ENCODE data around the gene DLGAP1. TPM values are rescaled to one million over a fixed set of nuclear protein-coding genes. Genes with fewer than 3 reads are reported as not detected.
A peak's percentile ranks its signal among the peaks of the same experiment; 100 is the strongest.

Gene DLGAP1
- total RNA-seq, 1 experiment from 2014 or later: 0.39 TPM

DNA sequence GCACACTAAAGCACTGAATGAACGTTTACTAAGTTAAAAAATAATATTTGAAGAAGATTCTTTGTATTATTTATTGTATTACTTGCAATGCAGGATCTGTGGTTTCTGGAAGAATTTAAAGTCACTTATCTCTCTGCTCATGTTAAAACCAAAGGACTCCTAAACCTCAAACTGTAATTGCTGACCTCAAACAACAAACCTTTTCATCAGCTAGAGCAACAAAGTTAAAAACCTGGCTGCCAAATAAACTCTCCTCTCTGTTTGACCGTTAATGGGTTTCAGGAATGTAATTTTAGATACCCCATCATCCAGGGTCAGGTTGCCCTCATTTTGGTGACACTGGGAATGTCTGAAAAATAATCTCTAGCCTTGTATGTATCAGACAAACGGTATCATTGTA lies 766.0 kb downstream of the DLGAP1 start:
- H4K20me1 ChIP-seq (ENCODE audit: insufficient read depth): no peaks in the 10 kb centered on the region
- no peaks in the 10 kb centered on the region for H3K79me2 ChIP-seq (ENCODE audit: insufficient read depth, low read length)
- CTCF ChIA-PET: no interaction called here
- no peak for ATAC-seq
- TF ChIP-seq, protein P1, sequence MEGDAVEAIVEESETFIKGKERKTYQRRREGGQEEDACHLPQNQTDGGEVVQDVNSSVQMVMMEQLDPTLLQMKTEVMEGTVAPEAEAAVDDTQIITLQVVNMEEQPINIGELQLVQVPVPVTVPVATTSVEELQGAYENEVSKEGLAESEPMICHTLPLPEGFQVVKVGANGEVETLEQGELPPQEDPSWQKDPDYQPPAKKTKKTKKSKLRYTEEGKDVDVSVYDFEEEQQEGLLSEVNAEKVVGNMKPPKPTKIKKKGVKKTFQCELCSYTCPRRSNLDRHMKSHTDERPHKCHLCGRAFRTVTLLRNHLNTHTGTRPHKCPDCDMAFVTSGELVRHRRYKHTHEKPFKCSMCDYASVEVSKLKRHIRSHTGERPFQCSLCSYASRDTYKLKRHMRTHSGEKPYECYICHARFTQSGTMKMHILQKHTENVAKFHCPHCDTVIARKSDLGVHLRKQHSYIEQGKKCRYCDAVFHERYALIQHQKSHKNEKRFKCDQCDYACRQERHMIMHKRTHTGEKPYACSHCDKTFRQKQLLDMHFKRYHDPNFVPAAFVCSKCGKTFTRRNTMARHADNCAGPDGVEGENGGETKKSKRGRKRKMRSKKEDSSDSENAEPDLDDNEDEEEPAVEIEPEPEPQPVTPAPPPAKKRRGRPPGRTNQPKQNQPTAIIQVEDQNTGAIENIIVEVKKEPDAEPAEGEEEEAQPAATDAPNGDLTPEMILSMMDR (IDR thresholded peaks at IDR 0.05 in 2 of 3, conservative IDR thresholded peaks at IDR 0.05 in 1 of 3; ENCODE audit: borderline replicate concordance in 1 of 3, insufficient read depth in 1 of 3, low read depth in 2 of 3, low read length in 2 of 3): no peak
- TF ChIP-seq SP1 (IDR thresholded peaks at IDR 0.05; ENCODE audit: low read depth) (no peak), FOSL1 (IDR thresholded peaks at IDR 0.05; ENCODE audit: low read depth) (no peak), CEBPB (IDR thresholded peaks at IDR 0.05; ENCODE audit: low read depth) (no peak), TCF7L2 (IDR thresholded peaks at IDR 0.05; ENCODE audit: borderline replicate concordance, extremely low read depth, insufficient read depth, insufficient read length) (no peak), EZH2phosphoT487 (IDR thresholded peaks at IDR 0.05; ENCODE audit: borderline replicate concordance) (no peak), SRF (IDR thresholded peaks at IDR 0.05; ENCODE audit: low read depth) (no peak)
- TF ChIP-seq, protein P2, sequence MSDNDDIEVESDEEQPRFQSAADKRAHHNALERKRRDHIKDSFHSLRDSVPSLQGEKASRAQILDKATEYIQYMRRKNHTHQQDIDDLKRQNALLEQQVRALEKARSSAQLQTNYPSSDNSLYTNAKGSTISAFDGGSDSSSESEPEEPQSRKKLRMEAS (IDR thresholded peaks at IDR 0.05): no peak
- TF ChIP-seq, protein P3, sequence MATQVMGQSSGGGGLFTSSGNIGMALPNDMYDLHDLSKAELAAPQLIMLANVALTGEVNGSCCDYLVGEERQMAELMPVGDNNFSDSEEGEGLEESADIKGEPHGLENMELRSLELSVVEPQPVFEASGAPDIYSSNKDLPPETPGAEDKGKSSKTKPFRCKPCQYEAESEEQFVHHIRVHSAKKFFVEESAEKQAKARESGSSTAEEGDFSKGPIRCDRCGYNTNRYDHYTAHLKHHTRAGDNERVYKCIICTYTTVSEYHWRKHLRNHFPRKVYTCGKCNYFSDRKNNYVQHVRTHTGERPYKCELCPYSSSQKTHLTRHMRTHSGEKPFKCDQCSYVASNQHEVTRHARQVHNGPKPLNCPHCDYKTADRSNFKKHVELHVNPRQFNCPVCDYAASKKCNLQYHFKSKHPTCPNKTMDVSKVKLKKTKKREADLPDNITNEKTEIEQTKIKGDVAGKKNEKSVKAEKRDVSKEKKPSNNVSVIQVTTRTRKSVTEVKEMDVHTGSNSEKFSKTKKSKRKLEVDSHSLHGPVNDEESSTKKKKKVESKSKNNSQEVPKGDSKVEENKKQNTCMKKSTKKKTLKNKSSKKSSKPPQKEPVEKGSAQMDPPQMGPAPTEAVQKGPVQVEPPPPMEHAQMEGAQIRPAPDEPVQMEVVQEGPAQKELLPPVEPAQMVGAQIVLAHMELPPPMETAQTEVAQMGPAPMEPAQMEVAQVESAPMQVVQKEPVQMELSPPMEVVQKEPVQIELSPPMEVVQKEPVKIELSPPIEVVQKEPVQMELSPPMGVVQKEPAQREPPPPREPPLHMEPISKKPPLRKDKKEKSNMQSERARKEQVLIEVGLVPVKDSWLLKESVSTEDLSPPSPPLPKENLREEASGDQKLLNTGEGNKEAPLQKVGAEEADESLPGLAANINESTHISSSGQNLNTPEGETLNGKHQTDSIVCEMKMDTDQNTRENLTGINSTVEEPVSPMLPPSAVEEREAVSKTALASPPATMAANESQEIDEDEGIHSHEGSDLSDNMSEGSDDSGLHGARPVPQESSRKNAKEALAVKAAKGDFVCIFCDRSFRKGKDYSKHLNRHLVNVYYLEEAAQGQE (IDR thresholded peaks at IDR 0.05; ENCODE audit: low read depth): no peak
- intact Hi-C loops (cut with micrococcal nuclease): no loop called here
- no peaks in the 10 kb centered on the region; a peak in 1 of 4 replicates for H3K9me3 ChIP-seq (ENCODE audit: control insufficient read depth in 1 of 2, insufficient read depth in 1 of 2, low read depth in 1 of 2, low read length in 2 of 2)
- H3K9me2 ChIP-seq (ENCODE audit: insufficient read depth): no peaks in the 10 kb centered on the region
- no peak for DNase-seq (ENCODE audit: low read depth, low spot score)
- no peaks in the 10 kb centered on the region for H3K27me3 ChIP-seq (ENCODE audit: insufficient read depth, low read length)
- POLR2A ChIA-PET: no interaction called here
- H3K36me3 ChIP-seq (ENCODE audit: control insufficient read depth in 1 of 2, insufficient read depth in 2 of 2, low read length in 2 of 2): no peaks in the 10 kb centered on the region
- H3K4me2 ChIP-seq (ENCODE audit: low read length): no peak overlapping the region
- peaks cover 8 to 16% of the 10 kb centered on the region in 2 experiments; a peak in 3 of 4 replicates for H3K4me1 ChIP-seq (ENCODE audit: control insufficient read depth in 1 of 2, insufficient read depth in 2 of 2, low read length in 2 of 2)
- RAD21 ChIA-PET (ENCODE audit: low non-redundant PET in 1 of 2, low total read pairs in 2 of 2, uncharacterized antibody in 2 of 2, unreplicated experiment in 2 of 2): no interaction called here
- no TSS peak for BruUV-seq (replicated peaks)
- H3K4me3 ChIP-seq (replicated peaks in 1 of 2; ENCODE audit: low read depth in 1 of 2, low read length in 2 of 2): no peak overlapping the region
- H2AFZ ChIP-seq (ENCODE audit: low read depth, low read length, poor library complexity, severe bottlenecking): peak overlapping the region; percentile 90
- H3K27ac ChIP-seq (ENCODE audit: low read depth, low read length): no peak overlapping the region
- no peak overlapping the region for H3K9ac ChIP-seq (ENCODE audit: low read length)

Data from HCT116 (cell line).